ENCODE measurements around the gene DNASE1L3. TPM values are rescaled to one million over a fixed set of nuclear protein-coding genes. Genes with fewer than 3 reads are reported as not detected.

Gene DNASE1L3
- polyA plus RNA-seq, 1 donor from 2014 or later: not detected

DNA sequence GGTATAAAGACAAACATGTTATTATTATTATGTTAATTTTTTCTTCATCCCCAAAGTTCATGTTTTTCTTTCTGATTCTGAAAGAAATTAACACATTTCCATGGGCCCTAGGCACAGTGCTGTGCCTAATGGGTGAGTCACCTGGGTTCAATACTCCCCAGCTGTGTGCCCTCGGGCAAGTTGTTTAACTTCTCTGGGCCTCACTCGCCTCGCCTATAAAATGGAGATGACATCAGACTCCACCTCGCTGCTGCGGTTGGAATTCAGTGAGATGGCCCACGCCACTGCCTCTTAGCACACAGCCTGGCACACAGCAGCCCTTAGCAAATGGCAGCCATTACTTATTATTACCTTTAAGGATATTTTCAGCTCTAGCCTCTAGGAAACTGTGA, 22.6 kb downstream of the DNASE1L3 start:
- no peaks in the 10 kb centered on the region for H3K79me2 ChIP-seq (replicated peaks; ENCODE audit: insufficient read depth, low read length)
- H3K4me3 ChIP-seq (ENCODE audit: low read length): no peak overlapping the region
- H3K27ac ChIP-seq (ENCODE audit: low read length): no peak overlapping the region
- TF ChIP-seq, protein P1, sequence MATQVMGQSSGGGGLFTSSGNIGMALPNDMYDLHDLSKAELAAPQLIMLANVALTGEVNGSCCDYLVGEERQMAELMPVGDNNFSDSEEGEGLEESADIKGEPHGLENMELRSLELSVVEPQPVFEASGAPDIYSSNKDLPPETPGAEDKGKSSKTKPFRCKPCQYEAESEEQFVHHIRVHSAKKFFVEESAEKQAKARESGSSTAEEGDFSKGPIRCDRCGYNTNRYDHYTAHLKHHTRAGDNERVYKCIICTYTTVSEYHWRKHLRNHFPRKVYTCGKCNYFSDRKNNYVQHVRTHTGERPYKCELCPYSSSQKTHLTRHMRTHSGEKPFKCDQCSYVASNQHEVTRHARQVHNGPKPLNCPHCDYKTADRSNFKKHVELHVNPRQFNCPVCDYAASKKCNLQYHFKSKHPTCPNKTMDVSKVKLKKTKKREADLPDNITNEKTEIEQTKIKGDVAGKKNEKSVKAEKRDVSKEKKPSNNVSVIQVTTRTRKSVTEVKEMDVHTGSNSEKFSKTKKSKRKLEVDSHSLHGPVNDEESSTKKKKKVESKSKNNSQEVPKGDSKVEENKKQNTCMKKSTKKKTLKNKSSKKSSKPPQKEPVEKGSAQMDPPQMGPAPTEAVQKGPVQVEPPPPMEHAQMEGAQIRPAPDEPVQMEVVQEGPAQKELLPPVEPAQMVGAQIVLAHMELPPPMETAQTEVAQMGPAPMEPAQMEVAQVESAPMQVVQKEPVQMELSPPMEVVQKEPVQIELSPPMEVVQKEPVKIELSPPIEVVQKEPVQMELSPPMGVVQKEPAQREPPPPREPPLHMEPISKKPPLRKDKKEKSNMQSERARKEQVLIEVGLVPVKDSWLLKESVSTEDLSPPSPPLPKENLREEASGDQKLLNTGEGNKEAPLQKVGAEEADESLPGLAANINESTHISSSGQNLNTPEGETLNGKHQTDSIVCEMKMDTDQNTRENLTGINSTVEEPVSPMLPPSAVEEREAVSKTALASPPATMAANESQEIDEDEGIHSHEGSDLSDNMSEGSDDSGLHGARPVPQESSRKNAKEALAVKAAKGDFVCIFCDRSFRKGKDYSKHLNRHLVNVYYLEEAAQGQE (IDR thresholded peaks at IDR 0.05; ENCODE audit: borderline replicate concordance): no peak
- TF ChIP-seq TAF1 (IDR thresholded peaks at IDR 0.05; ENCODE audit: low read depth) (no peak), POLR2AphosphoS5 (IDR thresholded peaks at IDR 0.05) (no peak), RAD21 (conservative IDR thresholded peaks at IDR 0.05) (no peak), CTCF (IDR thresholded peaks at IDR 0.05; ENCODE audit: poor library complexity, severe bottlenecking) (no peak), SMC3 (conservative IDR thresholded peaks at IDR 0.05; ENCODE audit: poor library complexity) (no peak), MXI1 (conservative IDR thresholded peaks at IDR 0.05; ENCODE audit: poor library complexity, severe bottlenecking) (no peak), EP300 (conservative IDR thresholded peaks at IDR 0.05; ENCODE audit: poor library complexity, severe bottlenecking) (no peak)
- no peak overlapping the region for H2AFZ ChIP-seq (ENCODE audit: low read depth, low read length)
- H3K36me3 ChIP-seq (ENCODE audit: insufficient read depth, low read length): no peaks in the 10 kb centered on the region
- no peak overlapping the region for H3K9ac ChIP-seq (ENCODE audit: low read length)
- H4K20me1 ChIP-seq (ENCODE audit: insufficient read depth): no peaks in the 10 kb centered on the region
- no peaks in the 10 kb centered on the region for H3K27me3 ChIP-seq (ENCODE audit: insufficient read depth, low read depth, low read length)
- H3K9me3 ChIP-seq (ENCODE audit: low read length): no peaks in the 10 kb centered on the region
- H3K9me2 ChIP-seq (ENCODE audit: insufficient read depth, low read length): no peaks in the 10 kb centered on the region
- no peaks in the 10 kb centered on the region for H3F3A ChIP-seq (ENCODE audit: insufficient read depth, low read length, poor library complexity, severe bottlenecking)
- H3K4me2 ChIP-seq (ENCODE audit: low read length): no peak overlapping the region

DNA sequence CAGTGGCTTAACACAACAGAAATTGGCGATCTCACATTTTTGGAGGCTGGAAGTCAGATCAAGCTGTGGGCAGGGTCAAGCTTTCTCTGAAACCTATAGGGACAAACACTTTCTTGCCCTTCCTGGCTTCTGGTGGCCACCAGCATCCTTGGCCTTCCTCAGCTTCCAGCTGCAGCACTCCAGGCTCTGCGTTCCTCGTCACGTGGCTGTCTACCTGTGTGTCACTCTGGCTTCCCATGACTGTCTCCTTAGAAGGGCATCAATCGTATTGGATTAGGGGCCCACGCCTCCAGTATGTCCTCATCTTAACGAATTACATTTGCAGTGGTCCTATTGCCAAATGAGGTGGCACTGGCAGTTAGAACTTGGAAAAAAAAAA, 25.8 kb downstream of the DNASE1L3 start:
- no peak overlapping the region for H3K9ac ChIP-seq (ENCODE audit: low read length)
- no peak overlapping the region for H3K4me2 ChIP-seq (ENCODE audit: low read length)
- H2AFZ ChIP-seq (ENCODE audit: low read depth, low read length): no peak overlapping the region
- no peak for TF ChIP-seq MXI1 (conservative IDR thresholded peaks at IDR 0.05; ENCODE audit: poor library complexity, severe bottlenecking)
- no peak for TF ChIP-seq RAD21 (conservative IDR thresholded peaks at IDR 0.05)
- TF ChIP-seq, protein P1 (IDR thresholded peaks at IDR 0.05; ENCODE audit: borderline replicate concordance): no peak
- TF ChIP-seq POLR2AphosphoS5 (IDR thresholded peaks at IDR 0.05): no peak
- TF ChIP-seq EZH2 (IDR thresholded peaks at IDR 0.05; ENCODE audit: borderline replicate concordance, insufficient read depth, low read length, poor library complexity, severe bottlenecking): no peak
- no peak for TF ChIP-seq CTCF (IDR thresholded peaks at IDR 0.05; ENCODE audit: poor library complexity, severe bottlenecking)
- TF ChIP-seq SMC3 (conservative IDR thresholded peaks at IDR 0.05; ENCODE audit: poor library complexity): no peak
- no peak for TF ChIP-seq EP300 (conservative IDR thresholded peaks at IDR 0.05; ENCODE audit: poor library complexity, severe bottlenecking)
- TF ChIP-seq TAF1 (IDR thresholded peaks at IDR 0.05; ENCODE audit: low read depth): no peak
- H3F3A ChIP-seq (ENCODE audit: insufficient read depth, low read length, poor library complexity, severe bottlenecking): no peaks in the 10 kb centered on the region
- H3K4me3 ChIP-seq (ENCODE audit: low read length): no peak overlapping the region
- H3K9me2 ChIP-seq (ENCODE audit: insufficient read depth, low read length): no peaks in the 10 kb centered on the region
- H3K9me3 ChIP-seq (ENCODE audit: low read length): no peaks in the 10 kb centered on the region
- H3K27me3 ChIP-seq (ENCODE audit: insufficient read depth, low read depth, low read length): no peaks in the 10 kb centered on the region
- H3K79me2 ChIP-seq (replicated peaks; ENCODE audit: insufficient read depth, low read length): no peaks in the 10 kb centered on the region
- H3K27ac ChIP-seq (ENCODE audit: low read length): no peak overlapping the region
- no peaks in the 10 kb centered on the region for H4K20me1 ChIP-seq (ENCODE audit: insufficient read depth)
- H3K36me3 ChIP-seq (ENCODE audit: insufficient read depth, low read length): no peaks in the 10 kb centered on the region

Measured in neural cell (in vitro differentiated cells).